Progenitor cell of endocrine pancreas (in vitro differentiated cells): ENCODE data around the gene NOTCH3. TPM values are rescaled to one million over a fixed set of nuclear protein-coding genes. Genes with fewer than 3 reads are reported as not detected.

Experiments used
- DNase-seq: peaks from one replicate; pipeline ENCODE4 v3.0.0; 2021; ENCODE audit warnings: low spot score; ENCODE audit not compliant: unreplicated experiment
- H3K27ac Mint-ChIP-seq: 2 replicates; pipeline ENCODE4 v1.8.0; 2021; ENCODE audit warnings: mild to moderate bottlenecking, moderate library complexity, mixed read lengths
- H3K27me3 Mint-ChIP-seq: 2 replicates; pipeline ENCODE4 v1.8.0; 2021; ENCODE audit warnings: mixed read lengths
- H3K36me3 Mint-ChIP-seq: 2 replicates; pipeline ENCODE4 v1.8.0; 2022; ENCODE audit warnings: mixed read lengths; ENCODE audit not compliant: insufficient read depth
- H3K4me1 Mint-ChIP-seq: 2 replicates; pipeline ENCODE4 v1.8.0; 2021; ENCODE audit warnings: low read depth, mixed read lengths
- H3K4me3 Mint-ChIP-seq: 2 replicates; pipeline ENCODE4 v1.8.0; 2021; ENCODE audit warnings: low read depth, mild to moderate bottlenecking, moderate library complexity, mixed read lengths
- H3K9me3 Mint-ChIP-seq: 2 replicates; pipeline ENCODE4 v1.8.0; 2021; ENCODE audit warnings: low read depth, mixed read lengths
- CTCF ChIP-seq: fragments of 200-600 bp; sonication (generic); IDR thresholded peaks from one replicate; pipeline ENCODE4 v1.5.0; 2021; ENCODE audit warnings: antibody characterized with exemption, mild to moderate bottlenecking; ENCODE audit not compliant: unreplicated experiment
- total RNA-seq: library from RNA; stranded (reverse); gene quantifications from 2 replicates; pipeline ENCODE4 v1.2.1, GENCODE V29; 2021

NOTCH3 gene
- total RNA-seq, 1 donor from 2014 or later: 203 TPM

- H3K4me3 Mint-ChIP-seq: no peak overlapping the region
- H3K9me3 Mint-ChIP-seq: no peaks in the 10 kb centered on the region
- peaks cover 27% of the 10 kb centered on the region for H3K36me3 Mint-ChIP-seq
- no peaks in the 10 kb centered on the region for H3K27me3 Mint-ChIP-seq
- H3K4me1 Mint-ChIP-seq: peaks cover 13% of the 10 kb centered on the region
- no peak for DNase-seq
- no peak overlapping the region for H3K27ac Mint-ChIP-seq
- no peak for TF ChIP-seq CTCF
These were observed 9.3 kb downstream of the NOTCH3 start for GRCh38 chr19:15191514-15191913.

GRCh38 chr19:15188851-15189250 is 11.9 kb downstream of the NOTCH3 start:
- H3K4me1 Mint-ChIP-seq: no peaks in the 10 kb centered on the region
- H3K9me3 Mint-ChIP-seq: no peaks in the 10 kb centered on the region
- H3K4me3 Mint-ChIP-seq: no peak overlapping the region
- no peaks in the 10 kb centered on the region for H3K27me3 Mint-ChIP-seq
- H3K36me3 Mint-ChIP-seq: peaks cover 35% of the 10 kb centered on the region
- no peak for TF ChIP-seq CTCF
- peak overlapping the region; percentile 56 for H3K27ac Mint-ChIP-seq
- no peak for DNase-seq

DNA sequence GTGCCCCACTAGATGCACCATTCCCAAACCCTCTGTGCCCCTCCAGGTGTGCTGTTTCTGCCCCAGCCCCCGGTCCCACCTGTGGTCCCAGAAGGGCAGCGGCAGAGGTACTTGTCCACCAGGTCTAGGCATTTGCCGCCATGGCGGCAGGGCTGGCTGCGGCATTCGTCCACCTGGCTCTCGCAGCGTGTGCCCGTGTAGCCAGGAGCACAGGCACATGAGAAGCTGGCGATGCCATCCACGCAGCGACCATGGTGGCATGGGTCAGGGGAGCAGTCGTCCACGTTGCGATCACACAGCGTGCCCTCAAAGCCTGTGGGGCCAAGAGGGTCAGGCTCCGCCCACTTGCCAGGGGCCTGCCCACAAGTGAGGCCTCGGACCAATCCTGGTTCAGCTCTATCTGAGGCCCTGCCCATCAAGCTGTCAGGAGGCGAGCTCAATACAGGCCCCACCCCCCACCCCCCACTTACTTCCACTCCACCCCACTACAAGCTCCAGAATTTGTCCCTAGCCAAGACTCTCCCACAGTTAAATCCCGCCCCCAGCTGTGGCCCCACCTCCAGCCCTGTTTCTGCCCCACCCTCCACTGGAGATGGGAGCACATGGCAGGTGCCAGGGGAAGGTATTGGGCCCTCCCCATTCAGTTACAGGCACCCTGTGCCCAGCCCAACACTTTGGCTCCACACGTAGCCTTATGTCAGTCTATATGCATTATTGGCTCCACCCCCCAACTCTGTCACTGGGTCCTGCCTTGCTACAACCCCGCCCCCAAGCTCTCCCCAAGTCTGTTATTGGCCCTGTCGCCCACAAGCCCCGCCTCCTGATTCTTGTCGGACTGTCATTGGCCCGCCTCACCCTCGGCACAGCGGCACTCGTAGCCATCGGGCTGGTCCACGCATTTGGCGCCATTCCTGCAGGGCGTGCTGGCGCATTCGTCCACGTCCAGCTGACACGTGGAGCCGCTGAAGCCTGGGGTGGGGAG is 13.5 kb downstream of the NOTCH3 start:
- Mint-ChIP-seq H3K4me3 (no peak overlapping the region), H3K27me3 (no peaks in the 10 kb centered on the region), H3K27ac (no peak overlapping the region), H3K4me1 (no peaks in the 10 kb centered on the region), H3K9me3 (no peaks in the 10 kb centered on the region), H3K36me3 (peaks cover 36% of the 10 kb centered on the region)
- no peak for TF ChIP-seq CTCF
- DNase-seq: no peak

- H3K4me3 Mint-ChIP-seq: no peak overlapping the region
- H3K4me1 Mint-ChIP-seq: no peaks in the 10 kb centered on the region
- no peaks in the 10 kb centered on the region for H3K27me3 Mint-ChIP-seq
- no peak overlapping the region for H3K27ac Mint-ChIP-seq
- no peak for DNase-seq
- no peaks in the 10 kb centered on the region for H3K9me3 Mint-ChIP-seq
- no peak for TF ChIP-seq CTCF
- peaks cover 34% of the 10 kb centered on the region for H3K36me3 Mint-ChIP-seq
These were observed 15.6 kb downstream of the NOTCH3 start for GRCh38 chr19:15185188-15185587.

DNA sequence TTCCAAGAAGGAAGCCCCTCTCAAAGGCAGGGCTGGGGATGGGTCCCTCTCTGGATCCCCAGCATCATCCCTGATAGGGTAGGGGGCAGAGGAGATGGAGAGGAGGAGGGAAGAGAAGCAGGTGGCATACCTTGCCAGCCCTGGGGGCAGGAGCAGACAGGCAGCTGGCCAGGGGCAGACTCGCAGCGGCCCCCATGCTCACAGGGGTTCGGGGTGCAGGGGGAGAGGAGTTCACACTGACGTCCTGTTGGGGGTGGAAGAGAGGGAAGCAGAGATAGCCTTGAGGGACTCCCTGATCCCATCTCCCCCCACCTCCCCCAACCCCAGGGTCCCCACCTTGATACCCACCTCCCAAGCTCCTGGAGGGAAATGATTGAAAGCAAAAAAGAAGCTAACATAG is 16.0 kb downstream of the NOTCH3 start:
- H3K4me3 Mint-ChIP-seq: no peak overlapping the region
- H3K4me1 Mint-ChIP-seq: no peaks in the 10 kb centered on the region
- H3K36me3 Mint-ChIP-seq: peaks cover 36% of the 10 kb centered on the region
- H3K27ac Mint-ChIP-seq: no peak overlapping the region
- no peaks in the 10 kb centered on the region for H3K9me3 Mint-ChIP-seq
- no peak for TF ChIP-seq CTCF
- no peaks in the 10 kb centered on the region for H3K27me3 Mint-ChIP-seq
- DNase-seq: no peak
